HG03432 (cell line): ENCODE data around the gene NLRC5.
"Not testable (repeated sequence)": the region's sequence is repeated elsewhere in the genome, so short reads cannot be mapped to it uniquely, and the experiment has no call there.

ENCODE experiments used
- ATAC-seq: cut with Tn5 transposase; IDR thresholded peaks from one replicate; pipeline ENCODE4 v1.9.1; 2021; ENCODE audit warnings: mild to moderate bottlenecking, moderate library complexity; ENCODE audit not compliant: unreplicated experiment

Gene NLRC5

DNA sequence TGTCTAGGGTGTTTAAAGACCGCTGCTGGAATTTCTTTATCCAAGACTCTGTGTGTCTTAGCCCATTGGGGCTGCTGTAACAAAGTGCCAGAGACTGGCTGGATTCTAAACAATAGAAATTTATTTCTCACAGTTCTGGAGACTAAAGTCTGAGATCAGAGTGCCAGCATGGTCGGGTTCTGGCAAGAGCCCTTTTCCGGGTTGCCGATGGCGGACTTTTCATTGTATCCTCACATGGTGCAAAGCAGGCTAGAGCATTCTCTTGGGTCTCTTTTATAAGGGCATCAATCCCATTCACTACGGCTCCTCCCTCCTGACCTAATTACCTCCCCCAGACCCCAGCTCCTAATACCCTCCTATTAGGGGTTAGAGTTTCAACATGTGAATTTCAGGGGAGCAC is 9.5 kb downstream of the NLRC5 start:
- no peak for ATAC-seq

DNA sequence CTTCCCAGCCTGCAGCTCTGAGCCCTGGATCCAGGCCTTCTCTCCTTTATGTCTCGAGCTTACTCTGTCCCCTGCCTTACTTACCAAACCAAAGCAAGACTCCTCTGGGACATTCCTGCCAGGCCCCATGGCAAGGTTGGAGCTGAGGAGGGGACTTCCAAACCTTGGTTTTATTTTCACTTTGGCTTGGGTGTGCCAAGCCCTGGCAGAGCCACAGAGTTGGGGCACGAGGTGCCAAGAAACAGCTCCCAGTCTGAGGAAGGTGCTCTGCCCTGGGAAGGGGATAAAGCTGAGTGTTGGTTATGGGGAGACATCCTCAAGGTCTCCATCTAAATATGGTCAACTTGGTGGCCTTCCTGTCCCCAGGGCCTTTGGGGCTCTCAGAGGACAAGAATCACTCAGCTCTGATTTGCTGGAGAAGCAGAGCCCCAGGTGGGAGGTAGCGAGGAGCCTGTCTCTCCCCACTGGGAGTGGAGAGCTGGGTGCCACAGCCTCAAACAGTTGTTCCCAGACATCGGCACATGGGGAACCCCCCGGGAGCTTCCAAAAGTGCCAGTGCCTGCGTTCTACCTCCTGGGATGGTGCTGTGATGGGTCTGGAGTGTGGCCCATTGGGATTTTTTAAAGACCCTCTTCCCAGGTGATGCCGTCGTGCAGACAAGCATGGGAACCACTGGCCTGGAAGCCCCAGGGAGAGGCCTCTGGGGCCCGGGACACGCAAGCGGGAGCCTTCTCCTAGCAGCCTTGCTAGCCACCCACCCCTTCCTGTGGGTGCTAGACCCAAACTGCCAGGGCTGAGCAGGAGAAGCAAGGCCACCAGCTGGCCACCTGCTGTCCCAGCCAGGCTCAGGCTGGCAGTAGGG is 10.3 kb downstream of the NLRC5 start:
- ATAC-seq, result peak; percentile 25

DNA sequence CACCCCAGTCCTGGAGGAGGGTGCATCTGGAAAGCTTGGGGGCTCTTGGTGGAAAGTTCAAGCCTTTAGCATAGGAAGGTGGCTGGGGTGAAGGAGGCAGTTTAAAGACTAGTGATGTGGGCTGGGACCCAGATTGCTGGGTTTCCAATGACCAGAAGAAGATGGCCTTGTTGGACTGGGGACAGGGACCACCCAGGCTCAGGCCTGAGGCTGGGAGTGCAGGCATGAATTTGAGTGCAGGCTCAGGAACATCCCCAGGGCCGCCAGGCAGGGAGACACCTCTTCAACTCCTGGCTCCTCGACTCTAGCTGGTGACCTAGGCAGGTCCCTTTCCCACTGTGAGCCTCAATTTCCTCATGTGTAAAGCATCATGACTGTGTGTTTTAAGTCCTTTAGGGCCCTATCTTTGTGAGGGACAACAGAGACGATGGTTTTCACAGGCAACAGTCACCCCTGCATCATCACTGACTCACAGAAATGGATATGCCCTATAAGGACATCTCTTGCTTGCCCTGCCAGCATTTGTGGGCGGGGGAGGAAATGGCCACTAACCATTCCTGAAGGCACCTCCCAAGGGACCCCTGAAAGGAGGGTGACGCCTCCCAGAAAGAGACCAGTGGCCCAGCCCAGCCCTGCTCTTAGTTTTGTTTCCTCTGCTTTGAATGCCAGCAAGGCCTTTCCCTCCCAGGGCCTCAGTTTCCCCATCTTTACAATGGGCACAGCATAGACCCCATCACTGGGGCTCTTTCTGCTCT is 11.1 kb downstream of the NLRC5 start:
- peak; percentile 57 for ATAC-seq

DNA sequence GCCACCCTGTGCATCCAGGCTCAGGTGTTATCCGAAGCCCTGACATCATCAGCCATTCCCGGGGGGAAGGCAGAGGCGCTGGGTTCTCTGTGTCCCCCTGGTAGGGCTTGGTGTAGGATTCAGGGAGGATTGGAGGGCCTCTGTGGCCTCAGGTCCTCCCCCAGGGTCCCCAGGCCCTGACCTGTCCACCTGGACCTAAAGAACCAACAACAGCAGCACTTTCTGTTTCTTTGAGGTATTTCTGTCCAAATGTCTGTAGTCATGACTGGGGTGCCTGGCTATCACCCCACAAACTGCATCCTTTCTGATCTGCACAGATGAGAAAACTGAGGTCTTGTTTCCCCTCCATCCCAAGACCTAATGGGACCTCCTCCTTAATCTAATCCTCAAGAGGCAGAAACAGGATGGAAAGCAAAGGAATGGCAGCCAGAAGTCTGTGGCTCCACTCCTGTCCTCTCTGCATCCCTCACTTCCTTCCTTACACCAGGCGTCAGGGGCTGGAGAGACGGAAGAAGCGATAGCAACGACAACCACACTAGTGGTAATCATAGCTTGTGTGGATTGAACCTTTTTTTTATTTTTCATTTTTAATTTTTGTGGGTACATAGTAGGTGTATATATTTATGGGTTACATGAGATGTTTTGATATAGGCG is 11.8 kb downstream of the NLRC5 start:
- no peak for ATAC-seq

DNA sequence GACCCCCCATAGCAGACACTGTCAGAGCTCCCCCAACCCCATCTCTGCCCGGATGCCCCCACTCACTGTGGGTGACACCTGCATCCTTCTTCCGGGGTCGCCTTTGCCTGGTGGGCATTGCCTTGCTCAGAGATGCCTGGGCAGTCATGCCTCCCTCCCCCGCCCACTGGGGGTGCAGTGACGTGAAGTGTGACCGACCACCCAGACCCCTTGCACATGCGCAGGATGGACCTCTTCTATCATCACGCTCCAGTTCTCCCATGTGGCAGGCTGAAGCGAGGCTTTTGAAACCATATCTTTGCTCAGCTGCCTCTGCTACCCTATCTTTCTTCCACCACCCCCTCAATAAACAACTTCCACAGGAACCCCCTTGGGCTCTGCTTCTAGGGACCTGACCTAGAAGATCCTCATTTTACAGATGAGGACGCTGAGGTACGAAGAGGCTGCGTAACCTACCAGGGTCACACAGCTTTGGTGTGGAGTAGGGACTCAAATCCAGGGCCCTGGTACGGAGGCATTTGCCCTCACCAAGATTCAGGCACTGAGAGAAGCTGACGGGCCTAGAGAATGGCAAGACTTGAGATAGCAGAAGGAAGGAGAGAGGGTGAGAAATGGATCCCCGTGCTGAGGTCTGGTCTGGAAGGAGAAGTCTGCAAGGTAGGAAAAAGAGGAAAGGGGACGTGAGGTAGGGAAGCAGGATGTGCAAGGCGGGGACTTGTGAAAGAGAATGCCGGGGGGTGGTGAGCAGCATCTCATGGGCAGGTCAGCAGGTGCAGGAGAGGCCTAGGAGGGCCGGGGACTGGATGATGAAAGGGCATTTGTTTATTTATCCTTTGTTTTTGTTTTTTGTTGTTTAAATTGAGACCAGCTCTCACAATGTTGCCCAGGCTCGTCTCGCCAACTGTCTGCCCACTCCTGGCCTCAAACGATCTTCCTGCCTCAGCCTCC is 14.4 kb downstream of the NLRC5 start:
- ATAC-seq, result no peak

DNA sequence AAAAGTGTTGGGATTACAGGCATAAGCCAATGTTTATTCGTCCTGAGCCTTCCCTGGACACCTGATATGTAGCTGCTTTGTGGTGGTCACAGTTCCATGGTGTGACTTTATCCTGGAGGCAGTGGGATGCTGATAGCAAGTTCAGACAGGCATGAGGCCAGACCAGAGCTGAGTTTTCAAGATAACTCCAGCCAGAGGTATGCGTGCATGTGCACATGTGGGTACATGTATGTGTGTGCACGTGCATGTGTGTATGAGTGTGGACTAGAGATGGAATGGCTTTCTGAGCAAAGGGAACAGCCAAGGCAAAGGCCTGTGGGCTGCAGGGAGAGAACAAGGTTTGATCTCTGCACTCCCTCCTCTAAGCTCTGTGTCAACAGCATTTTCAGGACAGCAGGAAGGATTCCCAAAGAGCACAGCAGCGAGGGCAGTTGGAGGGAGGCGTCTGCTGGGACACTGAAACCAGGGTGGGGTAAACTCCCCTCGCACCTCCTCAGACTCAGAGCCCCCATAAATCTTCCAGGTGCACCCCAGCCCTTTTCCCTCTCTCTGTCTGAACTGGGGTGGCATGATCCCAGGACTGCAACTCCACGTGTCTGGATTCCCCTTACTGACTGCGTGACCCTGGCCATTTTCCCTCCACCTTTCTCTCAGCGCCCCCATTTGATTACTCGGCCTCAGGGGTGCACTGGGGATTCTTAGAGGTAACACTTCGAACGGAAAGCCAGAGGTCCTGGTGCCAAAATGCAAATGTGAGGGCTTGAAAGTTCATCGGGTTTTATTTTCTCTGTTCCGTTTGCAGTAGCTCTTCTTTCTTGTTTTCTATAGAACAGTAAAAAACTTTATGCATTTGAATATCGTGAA is 15.3 kb downstream of the NLRC5 start:
- no peak for ATAC-seq

DNA sequence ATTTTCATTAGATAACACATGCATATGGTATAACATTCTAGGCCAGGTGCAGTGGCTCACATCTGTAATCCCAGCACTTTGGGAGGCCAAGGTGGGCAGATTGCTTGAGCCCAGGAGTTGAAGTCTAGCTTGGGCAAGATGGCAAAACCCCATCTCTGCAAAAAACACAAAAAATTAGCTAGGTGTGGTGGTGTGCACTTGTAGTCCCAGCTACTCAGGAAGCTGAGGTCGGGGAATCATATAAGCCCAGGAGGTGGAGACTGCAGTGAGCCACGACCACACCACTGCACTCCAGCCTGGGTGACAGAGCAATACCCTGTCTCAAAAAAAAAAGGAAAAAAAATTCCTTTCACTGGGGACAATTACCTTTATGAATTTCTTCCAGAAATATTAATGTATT is 16.2 kb downstream of the NLRC5 start:
- ATAC-seq, result not testable (repeated sequence)

DNA sequence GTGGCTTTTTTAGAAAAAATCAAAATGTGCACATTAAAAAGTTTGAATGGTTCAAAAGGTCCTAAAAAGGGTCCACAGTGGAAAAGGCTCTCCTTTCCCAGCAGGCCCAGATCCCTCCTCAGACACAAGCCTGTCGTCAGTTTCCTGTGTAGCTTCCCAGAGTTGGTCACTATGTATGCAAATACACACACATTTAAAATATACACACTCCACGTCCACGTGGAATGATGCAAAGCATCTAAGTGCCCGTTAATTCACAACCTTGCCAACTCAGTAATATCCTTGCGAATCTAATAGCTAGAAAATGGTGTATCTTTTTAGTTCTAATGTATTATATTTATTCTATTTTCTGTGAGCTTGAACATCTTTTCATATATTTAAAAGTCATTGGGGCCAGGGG is 17.7 kb downstream of the NLRC5 start:
- ATAC-seq, result no peak

- no peak for ATAC-seq
Measured at GRCh38 chr16:57007530-57007929, 18.2 kb downstream of the NLRC5 start.

- no peak for ATAC-seq
Measured at GRCh38 chr16:57008440-57008839, 19.1 kb downstream of the NLRC5 start.

DNA sequence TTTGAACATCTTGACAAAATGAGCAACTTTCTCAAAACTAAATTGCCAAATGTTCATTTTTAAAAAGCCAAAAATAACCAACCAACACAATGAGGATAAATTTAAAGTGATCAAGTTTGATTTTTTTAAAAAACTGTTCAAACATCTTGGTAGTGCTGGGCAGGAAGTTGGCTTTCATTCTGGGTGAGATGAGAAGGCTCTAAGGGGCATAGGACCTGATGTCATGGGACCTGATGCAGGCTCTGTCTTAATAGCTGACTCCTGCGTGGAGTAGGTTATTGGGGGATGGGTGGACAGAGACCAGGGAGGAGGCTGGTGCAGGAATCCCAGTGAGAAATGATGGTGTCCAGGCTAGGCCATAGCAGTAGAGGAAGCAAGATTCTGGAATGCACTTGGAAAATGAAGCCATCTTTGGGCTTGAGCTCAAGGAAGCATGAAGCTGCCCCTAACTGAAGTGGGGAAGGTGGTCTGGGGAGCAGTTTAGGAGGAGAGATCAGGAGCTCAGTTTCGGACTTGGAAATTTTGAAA is 20.4 kb downstream of the NLRC5 start:
- no peak for ATAC-seq

DNA sequence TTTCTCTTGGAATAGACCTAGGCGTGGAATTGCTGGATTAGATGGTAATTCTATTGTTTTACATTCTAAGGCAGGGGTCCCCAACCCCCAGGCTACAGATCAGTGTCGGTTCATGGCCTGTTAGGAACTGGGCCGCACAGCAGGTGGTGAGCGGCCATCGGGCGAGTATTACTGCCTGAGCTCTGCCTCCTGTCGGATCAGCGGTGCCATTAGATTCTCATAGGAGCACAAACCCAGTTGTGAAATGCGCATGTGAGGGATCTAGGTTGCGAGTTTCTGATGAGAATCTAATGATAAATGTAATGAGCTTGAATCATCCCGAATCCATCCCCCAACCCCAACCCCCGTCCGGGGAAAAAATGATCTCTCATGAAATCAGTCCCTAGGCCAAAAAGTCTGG is 23.0 kb downstream of the NLRC5 start:
- ATAC-seq, result no peak

GRCh38 chr16:57013229-57013628 is 23.9 kb downstream of the NLRC5 start:
- no peak for ATAC-seq

- no peak for ATAC-seq
Measured at GRCh38 chr16:57013902-57014301, 24.5 kb downstream of the NLRC5 start.

- ATAC-seq, result no peak
Measured at GRCh38 chr16:57016301-57016700, 26.9 kb downstream of the NLRC5 start.

DNA sequence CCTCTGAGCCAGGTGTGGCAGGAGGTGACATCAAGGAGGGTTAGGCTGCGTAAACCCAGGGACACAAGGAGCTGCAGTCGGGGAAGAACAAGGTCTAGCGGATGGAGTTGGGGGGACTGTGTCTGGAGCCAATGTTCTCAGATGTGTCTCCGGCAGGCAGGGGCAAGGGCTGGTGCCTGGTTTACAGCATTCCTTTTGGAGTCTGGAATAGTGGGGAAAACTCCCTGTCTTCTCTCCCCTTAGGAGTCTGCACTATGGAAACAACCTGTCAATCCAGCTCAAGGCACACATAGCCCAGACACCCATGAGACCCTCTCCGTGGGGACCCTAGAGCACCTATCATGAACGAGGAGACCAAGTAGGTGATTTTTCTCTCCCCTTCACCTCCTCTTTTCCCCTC is 27.5 kb downstream of the NLRC5 start:
- no peak for ATAC-seq

- no peak for ATAC-seq
Measured at GRCh38 chr16:57017251-57017650, 27.9 kb downstream of the NLRC5 start.

GRCh38 chr16:57019746-57020145 is 30.4 kb downstream of the NLRC5 start:
- ATAC-seq, result no peak

GRCh38 chr16:57020651-57021050 is 31.3 kb downstream of the NLRC5 start:
- ATAC-seq, result no peak
